Measurements from ENCODE around the gene PEAK1. TPM values are rescaled to one million over a fixed set of nuclear protein-coding genes. Genes with fewer than 3 reads are reported as not detected.

The PEAK1 gene
- total and polyA plus RNA-seq, 4 donors: 8.6 to 147 (median 40.2) TPM

- no peaks in the 10 kb centered on the region for H3K36me3 ChIP-seq (ENCODE audit: control insufficient read depth in 4 of 4, insufficient read depth in 4 of 4, low read length in 4 of 4)
- ATAC-seq (ENCODE audit: insufficient read depth, low FRiP score): no peak
Measured at GRCh38 chr15:77221708-77222107, 198.2 kb downstream of the PEAK1 start.

GRCh38 chr15:77221174-77221573 is 198.7 kb downstream of the PEAK1 start:
- Histone ChIP-seq H3K36me3 (ENCODE audit: control insufficient read depth in 4 of 4, insufficient read depth in 4 of 4, low read length in 4 of 4) (no peaks in the 10 kb centered on the region), H3K4me1 (ENCODE audit: control insufficient read depth in 5 of 5, insufficient read depth in 5 of 5, low read length in 5 of 5) (peaks cover 0 to 20% (median 11%) of the 10 kb centered on the region in 5 donors), H3K9me3 (ENCODE audit: control insufficient read depth in 4 of 4, insufficient read depth in 3 of 4, low read length in 3 of 4) (no peaks in the 10 kb centered on the region), H3K9ac (ENCODE audit: insufficient read depth in 1 of 2, low read length in 2 of 2) (no peak overlapping the region), H3K27ac (ENCODE audit: low read depth in 1 of 2, low read length in 1 of 2) (no peak overlapping the region), H3K4me3 (no peak overlapping the region), H3K27me3 (ENCODE audit: control insufficient read depth in 3 of 3, insufficient read depth in 3 of 3, low read length in 2 of 3) (no peaks in the 10 kb centered on the region)
- 88 to 90% methylated on average over 3 of the region's 3 CpGs for WGBS, 2 donors
- no peak for TF ChIP-seq CTCF (IDR thresholded peaks at IDR 0.05; ENCODE audit: control extremely low read depth, extremely low read depth)
- no peak for ATAC-seq (ENCODE audit: insufficient read depth, low FRiP score)
- no peak for DNase-seq

More at GRCh38 chr15:77221708-77222107, 198.2 kb downstream of the PEAK1 start:
- Histone ChIP-seq H3K9me3 (ENCODE audit: control insufficient read depth in 4 of 4, insufficient read depth in 3 of 4, low read length in 3 of 4) (no peaks in the 10 kb centered on the region), H3K9ac (ENCODE audit: insufficient read depth in 1 of 2, low read length in 2 of 2) (no peak overlapping the region), H3K4me1 (ENCODE audit: control insufficient read depth in 5 of 5, insufficient read depth in 5 of 5, low read length in 5 of 5) (peaks cover 0 to 25% (median 15%) of the 10 kb centered on the region in 5 donors), H3K4me3 (no peak overlapping the region), H3K27me3 (ENCODE audit: control insufficient read depth in 3 of 3, insufficient read depth in 3 of 3, low read length in 2 of 3) (no peaks in the 10 kb centered on the region), H3K27ac (ENCODE audit: low read depth in 1 of 2, low read length in 1 of 2) (no peak overlapping the region)
- no peak for TF ChIP-seq CTCF (IDR thresholded peaks at IDR 0.05; ENCODE audit: control extremely low read depth, extremely low read depth)
- DNase-seq: no peak
- WGBS, 2 donors: 81 to 93% methylated on average over 3 of the region's 3 CpGs

- TF ChIP-seq CTCF (IDR thresholded peaks at IDR 0.05; ENCODE audit: control extremely low read depth, extremely low read depth): no peak
- Histone ChIP-seq H3K36me3 (ENCODE audit: control insufficient read depth in 4 of 4, insufficient read depth in 4 of 4, low read length in 4 of 4) (no peaks in the 10 kb centered on the region), H3K27me3 (ENCODE audit: control insufficient read depth in 3 of 3, insufficient read depth in 3 of 3, low read length in 2 of 3) (no peaks in the 10 kb centered on the region), H3K27ac (ENCODE audit: low read depth in 1 of 2, low read length in 1 of 2) (no peak overlapping the region), H3K4me1 (ENCODE audit: control insufficient read depth in 5 of 5, insufficient read depth in 5 of 5, low read length in 5 of 5) (peaks cover 0 to 12% (median 9%) of the 10 kb centered on the region in 5 donors), H3K9me3 (ENCODE audit: control insufficient read depth in 4 of 4, insufficient read depth in 3 of 4, low read length in 3 of 4) (no peaks in the 10 kb centered on the region), H3K4me3 (no peak overlapping the region), H3K9ac (ENCODE audit: insufficient read depth in 1 of 2, low read length in 2 of 2) (no peak overlapping the region)
- ATAC-seq (ENCODE audit: insufficient read depth, low FRiP score): no peak
- whole genome bisulfite sequencing, 2 donors: 97 to 98% methylated on average over 1 of the region's 1 CpG
- no peak for DNase-seq
Measured at GRCh38 chr15:77219841-77220240, 200.1 kb downstream of the PEAK1 start.

- ATAC-seq (ENCODE audit: insufficient read depth, low FRiP score) (no peak), DNase-seq (no peak)
- Histone ChIP-seq H3K36me3 (ENCODE audit: control insufficient read depth in 4 of 4, insufficient read depth in 4 of 4, low read length in 4 of 4) (peaks cover 0 to 3% (median 1%) of the 10 kb centered on the region in 4 donors), H3K9me3 (ENCODE audit: control insufficient read depth in 4 of 4, insufficient read depth in 3 of 4, low read length in 3 of 4) (no peaks in the 10 kb centered on the region), H3K27me3 (ENCODE audit: control insufficient read depth in 3 of 3, insufficient read depth in 3 of 3, low read length in 2 of 3) (no peaks in the 10 kb centered on the region), H3K9ac (ENCODE audit: insufficient read depth in 1 of 2, low read length in 2 of 2) (no peak overlapping the region), H3K4me3 (no peak overlapping the region), H3K4me1 (ENCODE audit: control insufficient read depth in 5 of 5, insufficient read depth in 5 of 5, low read length in 5 of 5) (peaks cover 0 to 2% (median 0%) of the 10 kb centered on the region in 5 donors), H3K27ac (ENCODE audit: low read depth in 1 of 2, low read length in 1 of 2) (no peak overlapping the region)
- 89 to 96% methylated on average over 2 of the region's 2 CpGs for WGBS, 2 donors
- TF ChIP-seq CTCF (IDR thresholded peaks at IDR 0.05; ENCODE audit: control extremely low read depth, extremely low read depth): no peak
Measured at GRCh38 chr15:77209221-77209620, 210.7 kb downstream of the PEAK1 start.

Data from lung (tissue), 12 donors.